GM21786 (cell line): ENCODE data around the gene SLC6A2.
A peak's percentile ranks its signal among the peaks of the same experiment; 100 is the strongest.
"Not testable (repeated sequence)": the region's sequence is repeated elsewhere in the genome, so short reads cannot be mapped to it uniquely, and the experiment has no call there.

Source experiments
- ATAC-seq: cut with Tn5 transposase; IDR thresholded peaks from one replicate; pipeline ENCODE4 v1.9.1; 2021; ENCODE audit not compliant: unreplicated experiment

The SLC6A2 gene

DNA sequence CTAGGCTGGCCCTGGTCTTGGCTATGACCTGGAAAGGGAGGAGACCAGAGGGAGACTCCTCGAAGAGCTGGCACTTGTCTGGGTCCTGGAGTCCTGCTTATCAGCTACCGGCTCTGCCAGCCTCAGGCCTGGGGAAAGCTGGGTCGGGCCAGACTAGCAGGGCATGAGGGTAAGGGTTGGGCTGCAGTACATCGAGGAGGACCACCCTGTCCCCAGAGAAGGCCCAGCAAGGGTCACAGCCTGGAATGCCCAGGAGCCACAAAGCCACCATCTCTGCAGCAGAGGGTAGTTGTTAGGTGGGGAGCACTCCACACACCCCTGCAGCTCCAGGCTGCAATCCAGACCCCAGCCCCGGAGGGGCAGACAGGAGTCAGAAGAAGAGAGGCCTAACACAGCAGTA is 54.0 kb downstream of the SLC6A2 start:
- no peak for ATAC-seq

DNA sequence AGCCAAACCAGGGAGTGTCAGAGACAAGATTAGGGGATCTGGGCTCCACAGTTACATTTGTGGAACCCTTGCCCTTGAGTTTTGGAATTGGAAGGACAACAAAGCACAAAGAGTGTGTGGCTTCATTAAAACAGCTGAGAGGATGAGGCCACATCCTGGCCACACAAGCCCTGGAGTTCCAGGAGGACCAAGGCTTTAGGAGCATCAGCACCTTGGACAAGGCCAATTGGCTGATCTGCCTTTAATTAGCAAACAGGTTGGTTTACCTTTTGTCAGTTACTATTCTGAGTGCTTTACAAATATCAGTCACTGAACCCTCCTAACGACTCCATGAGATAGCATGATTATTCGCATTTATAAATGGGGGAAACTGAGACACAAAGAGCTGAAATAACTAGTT is 54.7 kb downstream of the SLC6A2 start:
- no peak for ATAC-seq

DNA sequence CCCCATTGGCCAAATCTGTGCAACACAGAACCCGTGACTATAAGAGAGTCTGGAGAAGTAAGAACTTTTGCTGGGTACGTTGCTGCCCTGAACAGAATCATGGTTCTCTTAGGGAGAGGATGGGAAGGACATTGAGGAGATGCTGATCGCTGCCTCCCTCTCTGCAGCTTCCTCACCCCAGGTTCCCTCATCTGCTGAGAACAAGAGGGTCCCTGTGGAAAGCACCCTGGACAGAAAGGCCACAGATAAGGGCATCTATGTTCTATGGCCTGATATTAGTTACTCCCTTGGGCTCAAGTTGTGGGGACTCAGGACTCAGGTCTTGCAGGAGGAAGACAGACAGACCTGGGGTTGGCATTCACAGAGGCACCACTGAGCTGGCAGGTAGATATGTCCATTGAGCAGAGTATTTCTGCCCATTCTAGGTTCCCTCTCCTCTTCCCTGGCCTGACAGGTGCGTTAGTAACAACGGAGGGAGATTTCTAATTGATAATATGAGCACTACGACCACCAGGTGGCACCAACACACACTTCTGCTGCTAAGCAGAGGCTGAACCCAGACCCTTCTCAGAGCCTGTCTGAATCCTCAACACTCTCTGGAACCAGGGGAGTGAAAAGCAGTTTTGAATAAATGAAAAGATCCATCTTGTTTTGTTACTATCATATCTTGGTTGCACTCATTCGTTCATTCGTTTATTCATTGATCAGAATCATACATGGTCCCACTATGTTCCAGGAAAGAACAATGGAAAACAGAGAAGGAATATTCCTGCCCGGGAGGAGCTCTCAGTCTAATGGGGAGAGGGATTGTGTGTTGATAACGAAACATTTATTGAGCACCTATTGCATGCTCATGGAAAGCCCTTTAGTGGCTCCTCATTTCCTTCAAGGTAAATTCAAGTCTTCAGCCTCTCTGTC is 56.4 kb downstream of the SLC6A2 start:
- peak; percentile 78 for ATAC-seq

DNA sequence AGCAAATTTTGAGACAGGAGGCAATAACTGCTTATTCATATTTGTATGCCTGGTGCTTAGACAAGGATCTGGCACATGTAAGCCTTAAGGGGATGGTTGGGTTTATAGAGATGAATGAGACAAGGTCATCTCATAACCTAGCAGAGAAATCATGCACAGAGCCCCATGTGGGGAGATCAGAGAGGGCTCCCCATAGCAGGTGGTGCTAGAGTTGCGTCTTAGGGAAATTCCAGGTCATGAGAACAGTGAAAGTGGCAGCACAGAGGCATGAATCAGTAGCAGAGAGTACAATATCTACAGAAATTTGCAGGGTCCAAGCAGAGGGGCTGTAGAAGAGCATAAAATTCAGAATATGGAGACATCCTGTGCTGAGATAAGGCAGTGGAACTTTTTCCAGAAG is 57.3 kb downstream of the SLC6A2 start:
- ATAC-seq: no peak

DNA sequence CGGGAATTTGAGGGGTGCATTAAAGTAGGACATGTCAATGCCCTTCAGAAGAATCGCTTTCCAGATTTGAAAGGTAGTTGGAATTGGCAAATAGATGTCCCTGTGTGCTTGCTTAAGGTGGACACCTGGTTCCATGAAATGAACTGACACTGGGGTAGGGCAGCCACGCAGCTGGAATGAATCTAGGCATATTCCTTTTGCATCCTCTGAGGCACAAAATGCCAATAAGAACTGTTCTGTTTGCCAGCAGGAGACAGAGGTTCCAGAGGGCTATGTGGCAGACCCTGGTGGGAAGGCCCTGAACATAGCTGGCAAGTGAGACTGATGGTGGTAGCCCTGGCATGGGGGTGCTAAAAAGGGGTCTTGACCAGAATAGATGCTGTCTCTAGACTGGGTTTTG is 61.5 kb downstream of the SLC6A2 start:
- ATAC-seq: no peak

DNA sequence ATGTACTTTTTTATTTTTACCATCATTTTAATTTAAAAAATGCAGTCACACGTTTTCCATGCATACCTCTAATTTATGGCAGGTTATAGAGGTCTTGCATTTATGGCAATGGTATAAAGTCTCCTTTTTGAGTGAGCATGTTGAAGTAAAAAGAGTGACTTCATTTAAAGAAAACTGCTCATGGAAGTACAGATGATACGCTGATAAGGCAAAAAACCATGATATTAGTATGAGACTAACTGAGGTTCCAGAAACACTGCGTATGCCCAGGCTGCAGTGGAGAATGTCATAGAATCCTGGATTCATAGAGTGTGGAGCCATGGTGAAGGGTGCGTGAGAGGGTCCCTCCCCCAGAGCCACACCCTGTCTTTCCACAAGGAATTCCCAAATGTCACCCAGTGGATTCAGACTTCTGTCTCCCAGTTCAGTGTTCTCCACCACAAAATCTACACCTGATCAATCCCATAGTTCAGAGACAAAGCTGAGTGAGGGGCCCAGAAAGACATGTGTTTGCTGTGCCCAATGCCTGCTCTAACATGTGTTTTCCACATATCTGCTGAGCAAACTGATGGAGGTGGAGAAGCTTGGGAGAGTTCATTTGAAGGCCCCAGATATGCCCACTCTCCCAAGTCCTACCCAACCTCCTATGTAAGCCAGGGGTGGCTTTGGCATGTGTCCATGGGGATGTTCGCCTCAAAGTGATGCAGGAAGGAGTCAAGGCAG is 69.4 kb downstream of the SLC6A2 start:
- no peak for ATAC-seq

DNA sequence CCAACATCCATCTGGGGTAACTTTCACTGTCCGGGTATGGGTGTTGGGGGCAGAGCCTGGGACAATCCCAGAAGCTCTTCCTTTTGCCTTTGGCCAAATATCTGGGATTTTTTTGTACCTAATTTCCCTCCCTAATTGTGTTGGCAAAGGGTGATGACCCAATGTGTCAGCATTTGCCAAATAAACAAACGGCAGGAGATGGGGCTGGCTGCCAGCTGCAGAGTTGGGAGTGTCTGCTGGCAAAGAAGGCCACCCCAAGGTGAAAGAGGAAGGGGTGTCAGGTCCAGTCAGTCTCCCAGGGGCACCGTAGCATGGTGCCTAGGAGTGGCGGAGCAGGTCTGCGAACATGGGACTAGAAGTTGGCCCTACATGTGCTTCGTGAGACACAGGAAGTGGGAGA is 73.0 kb downstream of the SLC6A2 start:
- no peak for ATAC-seq

DNA sequence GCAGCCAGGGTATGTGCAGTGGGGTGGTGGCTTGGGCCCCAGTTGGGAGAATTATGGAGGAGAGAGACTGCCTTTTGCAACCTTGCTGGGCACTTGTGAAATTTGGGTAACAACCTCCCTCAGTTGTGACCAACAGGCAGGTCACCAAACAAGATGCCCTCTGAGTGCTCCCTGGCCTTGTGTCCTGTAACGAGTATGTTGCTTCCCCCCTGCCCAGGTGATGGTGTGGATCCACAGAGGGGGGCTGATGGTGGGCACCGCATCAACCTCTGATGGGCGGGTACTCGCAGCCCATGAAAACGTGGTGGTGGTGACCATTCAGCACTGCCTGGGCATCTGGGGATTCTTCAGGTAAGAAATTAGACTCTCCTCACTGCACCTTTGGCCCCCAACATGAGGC is 74.3 kb downstream of the SLC6A2 start:
- no peak for ATAC-seq

DNA sequence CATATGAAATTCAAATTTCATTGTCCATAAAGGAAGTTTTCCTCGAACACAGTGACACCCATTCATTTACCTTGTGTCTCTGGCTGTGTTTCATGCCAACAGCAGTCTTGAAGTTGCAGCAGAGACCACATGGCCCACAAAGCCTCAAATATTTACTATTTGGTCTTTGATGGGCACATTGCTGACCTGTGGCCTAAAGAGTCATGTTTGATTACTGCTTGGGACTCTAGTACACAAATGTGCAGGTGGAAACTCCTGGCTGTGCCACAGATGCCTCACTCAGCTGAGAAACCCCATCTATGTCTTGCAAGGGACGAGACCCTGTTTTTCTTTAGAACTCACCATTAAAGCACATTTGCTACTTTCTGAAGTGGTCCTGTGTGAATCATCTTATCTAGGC is 76.7 kb downstream of the SLC6A2 start:
- ATAC-seq: no peak

DNA sequence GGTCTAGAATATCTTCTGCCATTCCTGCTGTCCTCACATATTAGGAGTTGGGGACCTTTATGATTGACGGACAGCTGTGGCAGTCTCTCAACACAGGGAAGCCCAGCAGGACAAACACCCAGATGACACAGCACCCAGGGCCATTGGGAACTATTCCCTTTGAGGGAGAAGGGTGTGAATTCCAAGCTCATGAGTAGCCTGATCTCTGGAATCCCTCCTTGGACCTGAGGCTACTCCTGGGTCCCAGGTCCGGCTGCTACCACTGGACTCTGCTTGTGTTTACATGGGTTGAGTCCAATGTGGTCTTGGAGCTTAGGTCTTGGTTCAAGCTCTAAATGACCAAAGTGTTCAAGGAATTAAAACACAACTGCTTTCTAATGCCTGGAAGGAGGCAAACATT is 78.9 kb downstream of the SLC6A2 start:
- no peak for ATAC-seq

DNA sequence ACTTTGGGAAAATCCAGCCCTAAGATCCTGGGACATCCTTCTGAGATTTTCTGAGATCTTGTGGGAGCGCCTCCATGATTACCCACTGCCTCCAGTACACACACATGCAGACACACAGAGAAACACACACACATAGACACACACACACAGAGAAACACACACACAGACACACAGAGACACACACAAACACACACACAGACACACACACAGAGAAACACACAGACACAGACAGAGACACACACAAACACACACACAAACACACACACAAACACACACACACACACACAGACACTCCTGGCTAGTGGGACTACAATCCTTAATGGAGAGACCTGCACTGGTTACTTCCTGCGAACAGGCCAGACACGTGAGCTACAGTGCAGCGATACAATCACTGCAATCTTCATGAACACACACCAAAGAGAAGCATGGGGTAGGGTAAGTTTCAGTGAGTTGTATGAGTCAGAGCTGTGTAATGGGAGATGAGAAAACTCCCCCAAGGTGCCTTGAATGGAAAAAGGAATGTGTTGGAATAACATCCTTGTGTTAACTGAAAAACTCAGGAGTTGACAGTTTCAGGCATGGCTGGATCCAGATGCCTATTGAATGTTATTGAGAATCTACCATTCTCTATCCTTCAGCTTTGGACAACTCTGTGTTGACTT is 79.5 kb downstream of the SLC6A2 start:
- ATAC-seq: no peak

DNA sequence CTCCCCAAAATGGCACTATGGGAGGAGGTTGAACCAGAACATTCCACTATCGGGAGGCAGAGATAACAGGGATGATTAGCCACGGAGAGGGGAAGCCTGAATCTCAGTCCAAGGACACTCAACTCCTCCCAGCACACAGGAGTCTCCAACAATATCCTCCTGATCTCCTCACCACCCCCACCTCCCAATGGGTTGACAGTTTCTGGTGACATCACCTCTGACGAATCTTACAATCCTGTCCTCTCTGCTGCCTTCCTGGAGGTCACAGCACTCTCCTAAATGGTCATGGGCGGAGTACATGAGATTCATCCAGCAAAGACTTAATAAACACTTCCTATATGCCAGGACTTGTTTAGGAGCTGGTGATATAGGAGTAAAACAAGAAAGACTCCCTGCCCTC is 80.9 kb downstream of the SLC6A2 start:
- ATAC-seq: no peak

DNA sequence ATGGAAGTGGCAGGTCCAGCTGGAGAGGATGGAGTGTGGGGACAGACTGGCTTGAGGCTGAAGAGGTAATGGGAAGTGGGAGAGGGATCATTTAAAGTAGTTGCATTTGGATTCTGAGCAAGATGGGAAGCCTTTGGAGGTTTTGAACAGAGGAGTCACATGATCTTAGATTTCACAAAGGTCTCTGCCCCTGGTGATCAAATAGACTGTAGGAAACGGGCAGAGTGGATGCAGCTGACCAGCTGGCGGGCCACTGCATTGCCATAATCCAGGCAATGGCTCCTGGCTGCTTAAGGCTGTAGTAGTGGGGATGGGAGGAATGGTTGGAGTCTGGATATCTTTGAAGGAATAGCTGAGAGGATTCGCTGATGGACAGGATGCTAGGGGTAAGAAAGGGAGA is 81.5 kb downstream of the SLC6A2 start:
- ATAC-seq: no peak

DNA sequence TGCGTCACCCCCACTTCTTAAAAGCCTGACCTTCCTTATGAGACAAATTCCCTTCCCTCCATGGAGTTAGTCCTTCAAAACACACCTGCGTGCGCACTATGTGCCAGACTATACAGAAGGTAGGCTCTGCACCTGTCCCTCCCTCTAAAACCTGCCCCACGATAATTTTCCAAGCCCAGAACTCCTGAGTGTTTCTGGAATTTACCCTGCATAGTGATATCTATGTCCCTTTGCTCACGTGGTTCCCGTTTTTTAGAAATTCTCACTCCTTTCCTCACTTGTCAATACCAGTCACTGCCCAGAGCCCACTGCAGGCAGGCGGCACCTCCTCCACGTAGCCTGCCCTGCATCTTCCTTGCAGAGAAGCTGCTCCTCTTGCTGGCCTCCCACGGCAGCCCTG is 82.2 kb downstream of the SLC6A2 start:
- no peak for ATAC-seq

DNA sequence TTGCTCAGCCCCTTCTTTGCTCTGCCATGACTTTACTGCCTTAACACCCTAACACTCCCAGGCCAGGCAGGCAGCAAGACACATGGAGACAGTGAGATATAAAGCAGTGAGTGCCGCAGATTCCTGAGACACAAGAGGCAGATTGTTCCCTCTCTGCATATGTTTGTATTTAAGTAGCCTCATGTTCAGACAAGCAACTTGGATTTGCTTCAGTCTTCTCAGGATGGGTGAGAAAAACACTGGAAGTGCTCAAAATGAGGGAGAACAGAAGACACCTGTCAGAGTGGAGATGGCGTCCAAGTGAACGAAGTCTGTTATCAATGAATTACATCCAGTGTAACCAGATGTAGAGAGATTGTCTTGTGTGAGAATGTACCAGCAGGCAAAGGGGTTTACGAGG is 90.3 kb downstream of the SLC6A2 start:
- ATAC-seq: no peak

DNA sequence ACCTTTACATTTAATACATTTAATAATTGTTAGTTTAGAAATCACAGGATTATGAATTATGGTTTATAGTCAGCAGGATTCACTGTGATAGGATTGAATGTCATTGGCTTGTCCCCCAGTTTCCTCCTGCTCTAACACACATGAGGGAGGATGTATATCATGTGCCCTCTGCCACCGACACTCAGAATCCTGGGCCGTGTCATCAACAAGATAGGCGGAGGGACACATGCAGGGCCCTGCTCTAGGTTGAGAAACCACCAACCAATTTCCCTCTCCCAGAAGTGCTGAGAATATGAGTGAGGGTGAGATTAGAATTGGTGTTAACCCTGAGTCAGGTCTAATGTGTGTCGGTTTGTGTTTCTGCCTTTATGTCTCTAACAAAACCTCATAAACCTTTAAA is 92.0 kb downstream of the SLC6A2 start:
- ATAC-seq: no peak

DNA sequence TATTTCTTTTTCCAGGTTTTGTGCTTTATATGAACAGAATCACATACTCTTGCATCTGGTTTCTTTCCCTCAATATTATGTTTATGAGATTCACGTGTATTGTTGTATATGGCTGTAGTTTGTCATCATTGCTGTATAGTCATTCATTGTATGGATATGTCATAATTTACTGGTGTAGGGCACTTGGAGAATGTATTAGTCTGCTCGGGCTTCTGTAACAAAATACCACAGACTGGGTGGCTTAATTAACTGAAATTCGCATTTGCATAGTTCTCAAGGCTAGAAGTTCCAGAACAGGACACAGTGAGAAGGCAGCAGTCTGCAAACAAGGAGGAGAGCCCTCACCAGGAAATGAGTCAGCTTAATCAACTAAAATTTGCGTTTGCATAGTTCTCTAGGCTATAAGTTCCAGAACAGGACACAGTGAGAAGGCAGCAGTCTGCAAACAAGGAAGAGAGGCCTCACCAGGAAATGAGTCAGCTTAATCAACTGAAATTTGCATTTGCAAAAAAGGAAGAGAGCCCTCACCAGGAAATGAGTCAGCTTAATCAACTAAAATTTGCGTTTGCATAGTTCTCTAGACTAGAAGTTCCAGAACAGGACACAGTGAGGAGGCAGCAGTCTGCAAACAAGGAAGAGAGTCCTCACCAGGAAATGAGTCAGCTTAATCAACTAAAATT is 96.8 kb downstream of the SLC6A2 start:
- ATAC-seq: not testable (repeated sequence)

DNA sequence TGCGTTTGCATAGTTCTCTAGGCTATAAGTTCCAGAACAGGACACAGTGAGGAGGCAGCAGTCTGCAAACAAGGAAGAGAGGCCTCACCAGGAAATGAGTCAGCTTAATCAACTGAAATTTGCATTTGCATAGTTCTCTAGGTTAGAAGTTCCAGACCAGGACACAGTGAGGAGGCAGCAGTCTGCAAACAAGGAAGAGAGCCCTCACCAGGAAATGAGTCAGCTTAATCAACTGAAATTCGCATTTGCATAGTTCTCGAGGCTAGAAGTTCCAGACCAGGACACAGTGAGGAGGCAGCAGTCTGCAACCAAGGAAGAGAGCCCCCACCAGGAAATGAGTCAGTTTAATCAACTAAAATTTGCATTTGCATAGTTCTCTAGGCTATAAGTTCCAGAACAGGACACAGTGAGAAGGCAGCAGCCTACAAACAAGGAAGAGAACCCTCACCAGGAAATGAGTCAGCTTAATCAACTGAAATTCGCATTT is 97.4 kb downstream of the SLC6A2 start:
- ATAC-seq: not testable (repeated sequence)
